ENCODE results near the gene TRPM3. TPM values are rescaled to one million over a fixed set of nuclear protein-coding genes. Genes with fewer than 3 reads are reported as not detected.

TRPM3 gene
- total RNA-seq, 1 donor from 2014 or later: 0.35 TPM

GRCh38 chr9:70701163-70701562, 420.3 kb downstream of the TRPM3 start:
- Histone ChIP-seq H3K27ac (no peak overlapping the region), H3K27me3 (no peaks in the 10 kb centered on the region), H3K9me3 (no peaks in the 10 kb centered on the region), H3K36me3 (no peaks in the 10 kb centered on the region), H3K4me1 (no peaks in the 10 kb centered on the region), H3K4me3 (no peak overlapping the region)
- DNase-seq: no peak
- no peak for TF ChIP-seq CTCF (IDR thresholded peaks at IDR 0.05)
- intact Hi-C loops (cut with DNase I): no loop called here
- no peak for ATAC-seq

GRCh38 chr9:70696694-70697335, 424.6 kb downstream of the TRPM3 start:
- Histone ChIP-seq H3K27me3 (no peaks in the 10 kb centered on the region), H3K27ac (no peak overlapping the region), H3K36me3 (no peaks in the 10 kb centered on the region)

GRCh38 chr9:70694758-70695157, 426.7 kb downstream of the TRPM3 start:
- no peak for ATAC-seq
- Histone ChIP-seq H3K4me1 (no peaks in the 10 kb centered on the region), H3K36me3 (no peaks in the 10 kb centered on the region), H3K27me3 (no peaks in the 10 kb centered on the region), H3K9me3 (no peaks in the 10 kb centered on the region), H3K4me3 (no peak overlapping the region), H3K27ac (no peak overlapping the region)
- TF ChIP-seq CTCF (IDR thresholded peaks at IDR 0.05): no peak
- intact Hi-C loops (cut with DNase I): no loop called here
- DNase-seq: no peak

More at GRCh38 chr9:70696694-70697335, 424.6 kb downstream of the TRPM3 start:
- ATAC-seq (no peak), DNase-seq (no peak)
- H3K4me3 ChIP-seq: no peak overlapping the region
- no peak for TF ChIP-seq CTCF (IDR thresholded peaks at IDR 0.05)
- no peaks in the 10 kb centered on the region for H3K9me3 ChIP-seq
- H3K4me1 ChIP-seq: no peaks in the 10 kb centered on the region
- intact Hi-C loops (cut with DNase I): no loop called here

- intact Hi-C loops (cut with DNase I): no loop called here
- H3K4me3 ChIP-seq: no peak overlapping the region
- no peak for DNase-seq
- no peak for TF ChIP-seq CTCF (IDR thresholded peaks at IDR 0.05)
- no peaks in the 10 kb centered on the region for H3K27me3 ChIP-seq
- H3K9me3 ChIP-seq: no peaks in the 10 kb centered on the region
- H3K4me1 ChIP-seq: no peaks in the 10 kb centered on the region
- H3K36me3 ChIP-seq: no peaks in the 10 kb centered on the region
- no peak overlapping the region for H3K27ac ChIP-seq
- no peak for ATAC-seq
These were observed 428.2 kb downstream of the TRPM3 start for GRCh38 chr9:70693186-70693585.

- Histone ChIP-seq H3K36me3 (no peaks in the 10 kb centered on the region), H3K4me3 (no peak overlapping the region), H3K27ac (no peak overlapping the region), H3K9me3 (no peaks in the 10 kb centered on the region), H3K4me1 (no peaks in the 10 kb centered on the region), H3K27me3 (no peaks in the 10 kb centered on the region)
- intact Hi-C loops (cut with DNase I): no loop called here
- ATAC-seq: no peak
- TF ChIP-seq CTCF (IDR thresholded peaks at IDR 0.05): no peak
- no peak for DNase-seq
These were observed 429.0 kb downstream of the TRPM3 start for GRCh38 chr9:70692431-70692830.

- Histone ChIP-seq H3K4me1 (no peaks in the 10 kb centered on the region), H3K4me3 (no peak overlapping the region), H3K9me3 (no peaks in the 10 kb centered on the region), H3K27me3 (no peaks in the 10 kb centered on the region), H3K27ac (no peak overlapping the region), H3K36me3 (no peaks in the 10 kb centered on the region)
- no peak for TF ChIP-seq CTCF (IDR thresholded peaks at IDR 0.05)
- ATAC-seq (no peak), DNase-seq (no peak)
- intact Hi-C loops (cut with DNase I): no loop called here
These were observed 432.7 kb downstream of the TRPM3 start for GRCh38 chr9:70688704-70689103.

All from upper lobe of right lung (tissue), 1 donor.